Measurements from ENCODE around the gene TMEM258.

TMEM258 gene

GRCh38 chr11:61779666-61780525 lies 12.5 kb downstream of the TMEM258 start:
- peaks cover 6% of the 10 kb centered on the region; the same call in 1 of the 2 replicates for H3K36me3 ChIP-seq (ENCODE audit: control insufficient read depth, insufficient read depth, low read length)
- no peaks in the 10 kb centered on the region for H3K9me3 ChIP-seq (ENCODE audit: control insufficient read depth, insufficient read depth, low read length)
- H3K4me3 ChIP-seq (ENCODE audit: low read depth, low read length) = no peak overlapping the region
- no peak overlapping the region for H3K9ac ChIP-seq (ENCODE audit: low read depth, low read length)
- H3K27ac ChIP-seq (ENCODE audit: low read depth, low read length) = no peak overlapping the region
- H3K27me3 ChIP-seq (ENCODE audit: control insufficient read depth, insufficient read depth, low read length) = no peaks in the 10 kb centered on the region
- H3K4me1 ChIP-seq (ENCODE audit: control insufficient read depth, insufficient read depth, low read length) = peaks cover 7% of the 10 kb centered on the region; the same call in 1 of the 2 replicates

DNA sequence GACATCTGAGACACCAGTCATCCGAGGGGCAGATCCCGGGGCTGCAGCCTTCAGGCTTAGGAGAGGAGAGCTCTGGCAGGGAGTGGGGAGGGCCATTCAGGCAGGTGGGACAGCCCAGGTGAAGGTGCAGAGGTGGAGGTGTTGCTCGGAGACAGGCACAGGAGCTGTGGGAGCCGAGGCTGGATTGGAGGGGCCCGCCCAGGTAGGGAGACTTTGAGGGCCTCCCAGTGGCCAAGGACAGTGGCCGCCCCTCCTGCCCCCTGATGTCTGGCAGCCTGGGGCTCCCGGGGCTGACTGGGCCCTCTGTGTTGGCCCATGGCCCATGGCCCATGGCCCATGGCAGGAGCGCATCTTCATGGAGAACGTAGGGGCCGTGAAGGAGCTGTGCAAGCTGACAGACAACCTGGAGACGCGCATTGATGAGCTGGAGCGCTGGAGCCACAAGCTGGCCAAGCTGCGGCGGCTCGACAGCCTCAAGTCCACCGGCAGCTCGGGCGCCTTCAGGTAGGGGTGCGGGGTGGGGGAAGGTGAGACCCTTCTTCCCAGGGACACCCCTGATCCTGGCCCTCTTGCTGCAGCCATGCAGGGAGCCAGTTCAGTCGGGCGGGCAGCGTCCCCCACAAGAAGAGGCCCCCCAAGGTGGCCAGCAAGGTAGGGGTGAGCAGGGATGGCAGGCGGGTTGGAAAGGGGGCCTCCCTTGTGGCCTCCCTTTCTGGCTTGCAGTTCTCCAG lies 13.3 kb downstream of the TMEM258 start:
- Histone ChIP-seq H3K4me3 (ENCODE audit: low read depth, low read length) (no peak overlapping the region), H3K27ac (ENCODE audit: low read depth, low read length) (no peak overlapping the region), H3K9ac (ENCODE audit: low read depth, low read length) (no peak overlapping the region), H3K36me3 (ENCODE audit: control insufficient read depth, insufficient read depth, low read length) (no peaks in the 10 kb centered on the region), H3K27me3 (ENCODE audit: control insufficient read depth, insufficient read depth, low read length) (no peaks in the 10 kb centered on the region), H3K4me1 (ENCODE audit: control insufficient read depth, insufficient read depth, low read length) (peaks cover 7% of the 10 kb centered on the region; the same call in 1 of the 2 replicates), H3K9me3 (ENCODE audit: control insufficient read depth, insufficient read depth, low read length) (no peaks in the 10 kb centered on the region)

- Histone ChIP-seq H3K36me3 (ENCODE audit: control insufficient read depth, insufficient read depth, low read length) (no peaks in the 10 kb centered on the region), H3K4me1 (ENCODE audit: control insufficient read depth, insufficient read depth, low read length) (peaks cover 7% of the 10 kb centered on the region; the same call in 1 of the 2 replicates), H3K27me3 (ENCODE audit: control insufficient read depth, insufficient read depth, low read length) (no peaks in the 10 kb centered on the region), H3K27ac (ENCODE audit: low read depth, low read length) (no peak overlapping the region), H3K9me3 (ENCODE audit: control insufficient read depth, insufficient read depth, low read length) (no peaks in the 10 kb centered on the region), H3K4me3 (ENCODE audit: low read depth, low read length) (no peak overlapping the region), H3K9ac (ENCODE audit: low read depth, low read length) (no peak overlapping the region)
These were observed 14.0 kb downstream of the TMEM258 start for GRCh38 chr11:61778357-61778886.

DNA sequence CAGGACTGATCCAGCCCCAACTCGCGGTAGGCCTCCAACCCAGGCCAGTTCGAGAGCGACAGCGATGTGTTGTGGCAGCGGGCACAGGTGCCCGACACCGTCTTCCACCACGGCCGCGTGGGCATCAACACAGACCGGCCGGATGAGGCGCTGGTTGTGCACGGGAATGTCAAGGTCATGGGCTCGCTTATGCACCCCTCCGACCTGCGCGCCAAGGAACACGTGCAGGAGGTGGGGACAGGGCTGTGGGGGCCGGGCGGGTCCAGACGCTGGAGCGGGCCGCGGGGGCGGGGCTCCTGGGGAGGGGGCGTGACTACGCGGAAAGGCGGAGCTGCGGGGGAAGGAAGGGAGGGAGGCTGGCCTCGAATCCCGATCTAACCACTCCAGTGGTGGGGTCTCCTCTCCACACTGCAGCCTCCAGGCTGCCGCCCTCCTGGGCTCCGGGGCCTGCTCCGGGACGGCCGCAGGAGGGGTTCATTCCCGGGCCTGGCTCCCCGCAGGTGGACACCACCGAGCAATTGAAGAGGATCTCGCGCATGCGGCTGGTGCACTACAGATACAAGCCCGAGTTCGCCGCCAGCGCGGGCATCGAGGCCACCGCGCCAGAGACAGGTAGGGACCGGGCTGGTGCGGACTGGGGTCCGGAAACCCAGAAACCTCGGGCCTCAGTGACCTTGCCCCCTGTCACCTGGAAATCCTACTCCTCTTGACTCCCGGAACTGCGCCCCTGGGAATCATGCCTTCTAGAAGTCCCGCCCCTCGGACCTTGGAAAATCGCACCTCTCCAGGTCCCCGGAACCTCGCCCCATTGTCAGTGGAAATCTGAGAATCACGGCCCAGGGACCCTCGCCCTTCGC lies 14.9 kb downstream of the TMEM258 start:
- no peaks in the 10 kb centered on the region for H3K36me3 ChIP-seq (ENCODE audit: control insufficient read depth, insufficient read depth, low read length)

GRCh38 chr11:61776561-61777075 lies 15.8 kb downstream of the TMEM258 start:
- H3K27me3 ChIP-seq (ENCODE audit: control insufficient read depth, insufficient read depth, low read length) = no peaks in the 10 kb centered on the region
- no peaks in the 10 kb centered on the region for H3K36me3 ChIP-seq (ENCODE audit: control insufficient read depth, insufficient read depth, low read length)
- peaks cover 10% of the 10 kb centered on the region; the same call in 1 of the 2 replicates for H3K4me1 ChIP-seq (ENCODE audit: control insufficient read depth, insufficient read depth, low read length)
- H3K9me3 ChIP-seq (ENCODE audit: control insufficient read depth, insufficient read depth, low read length) = no peaks in the 10 kb centered on the region
- no peak overlapping the region for H3K27ac ChIP-seq (ENCODE audit: low read depth, low read length)
- no peak overlapping the region for H3K9ac ChIP-seq (ENCODE audit: low read depth, low read length)
- H3K4me3 ChIP-seq (ENCODE audit: low read depth, low read length) = no peak overlapping the region

More for the DNA sequence above, 14.9 kb downstream of the TMEM258 start:
- H3K9me3 ChIP-seq (ENCODE audit: control insufficient read depth, insufficient read depth, low read length) = no peaks in the 10 kb centered on the region
- H3K4me1 ChIP-seq (ENCODE audit: control insufficient read depth, insufficient read depth, low read length) = peaks cover 7% of the 10 kb centered on the region; the same call in 1 of the 2 replicates
- H3K4me3 ChIP-seq (ENCODE audit: low read depth, low read length) = no peak overlapping the region
- no peaks in the 10 kb centered on the region for H3K27me3 ChIP-seq (ENCODE audit: control insufficient read depth, insufficient read depth, low read length)
- H3K9ac ChIP-seq (ENCODE audit: low read depth, low read length) = no peak overlapping the region
- H3K27ac ChIP-seq (ENCODE audit: low read depth, low read length) = no peak overlapping the region

DNA sequence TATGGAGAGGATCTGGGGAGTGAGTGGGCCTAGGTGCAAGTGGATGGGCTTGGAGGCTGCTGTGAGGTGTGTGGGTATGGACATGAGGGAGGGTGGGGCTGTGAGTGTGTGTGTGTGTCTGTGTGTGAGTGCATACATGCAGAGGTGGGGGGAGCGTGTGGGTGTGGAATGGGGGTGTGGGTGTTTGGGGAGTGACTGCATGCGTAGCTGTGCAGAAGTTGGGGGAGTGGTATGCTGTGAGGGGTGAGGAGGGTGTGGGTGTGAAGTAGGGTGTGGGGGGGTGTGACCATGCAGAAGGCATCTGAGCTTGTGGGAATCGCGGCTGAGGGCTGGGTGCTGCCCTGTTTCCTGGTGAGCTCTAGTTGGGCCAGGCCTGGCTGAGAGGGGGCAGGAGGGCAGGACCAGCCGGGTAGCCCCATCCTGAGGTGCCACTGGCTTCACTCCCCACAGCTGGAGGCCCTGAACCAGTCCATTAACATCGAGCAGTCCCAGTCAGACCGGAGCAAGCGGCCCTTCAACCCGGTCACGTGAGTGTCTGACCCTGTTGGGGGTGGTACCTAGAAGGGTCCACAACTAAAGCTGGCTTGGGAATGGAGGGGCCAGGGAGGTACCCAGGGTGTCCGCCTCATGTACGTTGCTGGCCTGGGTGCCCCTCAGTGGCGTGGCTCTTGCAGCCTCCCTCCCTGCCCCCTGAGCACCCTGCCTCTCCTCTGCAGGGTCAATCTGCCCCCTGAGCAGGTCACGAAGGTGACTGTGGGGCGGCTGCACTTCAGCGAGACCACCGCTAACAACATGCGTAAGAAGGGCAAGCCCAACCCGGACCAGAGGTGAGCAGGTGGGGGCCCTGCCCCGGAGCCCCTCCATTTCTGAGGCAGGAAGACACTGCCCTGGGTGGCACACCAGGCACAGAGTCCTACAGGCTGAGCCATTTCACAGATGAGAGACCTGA lies 16.5 kb downstream of the TMEM258 start:
- Histone ChIP-seq H3K36me3 (ENCODE audit: control insufficient read depth, insufficient read depth, low read length) (no peaks in the 10 kb centered on the region), H3K27ac (ENCODE audit: low read depth, low read length) (no peak overlapping the region), H3K4me3 (ENCODE audit: low read depth, low read length) (no peak overlapping the region), H3K9me3 (ENCODE audit: control insufficient read depth, insufficient read depth, low read length) (no peaks in the 10 kb centered on the region), H3K4me1 (ENCODE audit: control insufficient read depth, insufficient read depth, low read length) (peaks cover 10% of the 10 kb centered on the region; the same call in 1 of the 2 replicates), H3K27me3 (ENCODE audit: control insufficient read depth, insufficient read depth, low read length) (no peaks in the 10 kb centered on the region), H3K9ac (ENCODE audit: low read depth, low read length) (no peak overlapping the region)

DNA sequence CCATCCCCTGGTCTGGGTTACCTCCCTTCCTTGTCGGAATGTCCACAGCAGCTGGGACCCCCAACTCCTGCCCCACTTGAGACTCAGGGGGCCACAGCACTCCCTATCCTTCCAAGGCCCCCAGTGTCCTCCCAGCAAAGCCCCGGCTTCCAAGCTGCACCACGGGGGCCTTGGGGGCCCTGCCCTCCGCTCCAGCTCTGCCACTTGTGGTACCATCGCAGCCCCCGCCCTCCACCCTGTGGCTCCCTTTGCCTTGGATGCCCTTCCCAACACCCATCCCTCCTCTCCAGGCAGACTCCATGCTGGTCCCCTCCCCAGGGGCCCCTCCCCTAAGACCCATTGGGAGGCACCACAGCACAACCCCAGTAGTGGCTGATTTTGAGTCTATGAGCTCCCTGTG lies 17.3 kb downstream of the TMEM258 start:
- no peaks in the 10 kb centered on the region for H3K27me3 ChIP-seq (ENCODE audit: control insufficient read depth, insufficient read depth, low read length)
- H3K27ac ChIP-seq (ENCODE audit: low read depth, low read length) = no peak overlapping the region
- H3K36me3 ChIP-seq (ENCODE audit: control insufficient read depth, insufficient read depth, low read length) = no peaks in the 10 kb centered on the region
- peaks cover 10% of the 10 kb centered on the region; the same call in 1 of the 2 replicates for H3K4me1 ChIP-seq (ENCODE audit: control insufficient read depth, insufficient read depth, low read length)
- no peak overlapping the region for H3K9ac ChIP-seq (ENCODE audit: low read depth, low read length)
- no peaks in the 10 kb centered on the region for H3K9me3 ChIP-seq (ENCODE audit: control insufficient read depth, insufficient read depth, low read length)
- H3K4me3 ChIP-seq (ENCODE audit: low read depth, low read length) = no peak overlapping the region

GRCh38 chr11:61774411-61774810 lies 18.0 kb downstream of the TMEM258 start:
- Histone ChIP-seq H3K27ac (ENCODE audit: low read depth, low read length) (no peak overlapping the region), H3K4me3 (ENCODE audit: low read depth, low read length) (no peak overlapping the region), H3K9me3 (ENCODE audit: control insufficient read depth, insufficient read depth, low read length) (no peaks in the 10 kb centered on the region), H3K4me1 (ENCODE audit: control insufficient read depth, insufficient read depth, low read length) (peaks cover 16% of the 10 kb centered on the region; the same call in 1 of the 2 replicates), H3K36me3 (ENCODE audit: control insufficient read depth, insufficient read depth, low read length) (no peaks in the 10 kb centered on the region), H3K27me3 (ENCODE audit: control insufficient read depth, insufficient read depth, low read length) (no peaks in the 10 kb centered on the region), H3K9ac (ENCODE audit: low read depth, low read length) (no peak overlapping the region)

DNA sequence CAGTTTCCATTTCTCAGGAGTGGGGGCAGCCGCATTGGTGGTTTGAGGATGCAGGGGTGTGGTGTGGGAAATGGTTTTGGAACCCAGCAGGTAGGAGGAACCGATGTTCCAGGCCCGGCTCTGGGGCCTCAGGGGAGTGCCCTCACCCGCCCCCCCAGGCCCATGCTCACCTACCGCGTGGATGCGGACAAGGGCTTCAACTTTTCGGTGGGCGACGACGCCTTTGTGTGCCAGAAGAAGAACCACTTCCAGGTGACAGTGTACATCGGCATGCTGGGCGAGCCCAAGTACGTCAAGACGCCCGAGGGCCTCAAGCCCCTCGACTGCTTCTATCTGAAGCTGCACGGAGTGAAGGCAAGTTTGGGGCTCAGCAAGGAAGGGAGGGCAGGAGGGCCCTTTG lies 18.6 kb downstream of the TMEM258 start:
- Histone ChIP-seq H3K4me3 (ENCODE audit: low read depth, low read length) (no peak overlapping the region), H3K36me3 (ENCODE audit: control insufficient read depth, insufficient read depth, low read length) (no peaks in the 10 kb centered on the region), H3K9me3 (ENCODE audit: control insufficient read depth, insufficient read depth, low read length) (no peaks in the 10 kb centered on the region), H3K9ac (ENCODE audit: low read depth, low read length) (no peak overlapping the region), H3K4me1 (ENCODE audit: control insufficient read depth, insufficient read depth, low read length) (peaks cover 19% of the 10 kb centered on the region; the same call in 1 of the 2 replicates), H3K27me3 (ENCODE audit: control insufficient read depth, insufficient read depth, low read length) (no peaks in the 10 kb centered on the region), H3K27ac (ENCODE audit: low read depth, low read length) (no peak overlapping the region)

Measured in HUES48 (cell line).